Measurements from ENCODE around the gene MIA.
"Not testable (repeated sequence)": the region's sequence is repeated elsewhere in the genome, so short reads cannot be mapped to it uniquely, and the experiment has no call there.

MIA gene

DNA sequence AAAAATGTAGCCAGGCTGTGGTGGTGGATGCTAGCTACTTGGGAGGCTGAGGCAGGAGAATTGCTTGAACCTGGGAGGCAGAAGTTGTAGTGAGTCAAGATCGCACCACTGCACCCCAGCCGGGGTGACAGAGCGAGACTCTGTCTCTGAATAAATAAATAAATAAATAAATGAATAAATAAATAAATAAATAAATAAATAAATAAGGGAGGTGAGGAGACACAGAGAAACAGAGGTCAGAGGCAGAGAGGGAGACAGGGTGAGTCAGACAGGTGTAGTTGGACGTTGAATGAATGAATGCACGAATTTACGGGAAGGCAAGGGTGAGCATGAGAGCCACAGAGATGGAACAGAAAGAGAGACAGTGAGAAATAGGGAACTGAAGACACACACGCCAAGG lies 5.8 kb downstream of the MIA start:
- DNase-seq: no peak

- DNase-seq: no peak
These were observed 8.4 kb downstream of the MIA start for GRCh38 chr19:40783711-40784110.

- DNase-seq: not testable (repeated sequence)
These were observed 8.8 kb downstream of the MIA start for GRCh38 chr19:40784146-40784545.

- no peak for DNase-seq
These were observed 10.2 kb downstream of the MIA start for GRCh38 chr19:40785526-40785925.

GRCh38 chr19:40786060-40787037 lies 11.0 kb downstream of the MIA start:
- no peak for DNase-seq

GRCh38 chr19:40791349-40791748 lies 16.0 kb downstream of the MIA start:
- no peak for DNase-seq

DNA sequence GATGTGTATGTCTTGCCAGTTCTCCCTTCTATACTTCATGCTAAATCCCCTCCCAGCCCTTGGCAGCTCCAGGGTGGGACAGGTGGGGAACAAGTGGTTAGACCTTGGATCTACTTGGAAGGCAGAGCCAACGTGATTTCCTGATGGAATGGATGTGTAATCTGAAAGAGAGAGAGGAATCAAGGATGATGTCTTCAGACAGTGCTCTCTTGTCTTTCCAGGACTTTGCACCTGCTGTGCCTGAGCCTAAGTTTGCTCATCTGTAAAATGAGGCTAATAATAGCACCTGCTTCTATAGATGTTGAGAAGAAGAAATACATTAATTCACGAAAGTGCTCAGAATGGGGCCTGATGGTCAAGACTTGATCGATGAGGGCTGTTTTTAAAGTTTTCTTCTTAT lies 16.7 kb downstream of the MIA start:
- DNase-seq: no peak

DNA sequence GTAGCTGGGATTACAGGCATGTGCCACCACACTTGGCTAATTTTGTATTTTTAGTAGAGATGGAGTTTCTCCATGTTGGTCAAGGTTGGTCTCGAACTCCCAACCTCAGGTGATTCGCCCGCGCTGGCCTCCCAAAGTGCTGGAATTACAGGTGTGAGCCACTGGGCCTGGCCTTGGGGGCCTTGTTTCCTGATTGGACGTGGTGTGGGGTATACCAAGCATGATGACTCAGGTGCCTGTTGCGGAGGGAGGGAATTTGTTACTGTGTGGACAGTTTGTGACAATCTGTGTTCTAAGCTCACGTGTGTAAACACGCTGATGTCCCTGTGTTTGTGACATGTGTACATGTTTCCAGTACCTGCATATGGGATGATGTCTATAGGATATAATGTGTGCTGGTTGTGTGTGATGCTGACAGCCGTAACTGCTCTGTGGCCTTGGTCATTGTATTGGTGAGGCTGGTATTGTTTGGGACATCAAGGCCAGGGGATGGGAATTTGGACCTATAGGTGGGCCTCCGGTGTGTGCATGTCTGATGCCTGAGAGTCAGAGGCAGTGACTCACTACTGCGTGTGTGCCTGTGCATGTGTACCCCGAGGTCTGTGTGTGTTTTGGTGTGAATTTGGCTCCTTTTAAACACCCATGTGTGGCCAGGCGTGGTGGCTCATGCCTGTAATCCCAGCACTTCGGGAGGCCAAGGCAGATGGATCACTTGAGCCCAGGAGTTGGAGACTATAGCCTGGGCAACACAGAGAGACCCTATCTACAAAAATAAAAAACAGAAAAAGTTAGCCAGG lies 22.0 kb downstream of the MIA start:
- no peak for DNase-seq

DNA sequence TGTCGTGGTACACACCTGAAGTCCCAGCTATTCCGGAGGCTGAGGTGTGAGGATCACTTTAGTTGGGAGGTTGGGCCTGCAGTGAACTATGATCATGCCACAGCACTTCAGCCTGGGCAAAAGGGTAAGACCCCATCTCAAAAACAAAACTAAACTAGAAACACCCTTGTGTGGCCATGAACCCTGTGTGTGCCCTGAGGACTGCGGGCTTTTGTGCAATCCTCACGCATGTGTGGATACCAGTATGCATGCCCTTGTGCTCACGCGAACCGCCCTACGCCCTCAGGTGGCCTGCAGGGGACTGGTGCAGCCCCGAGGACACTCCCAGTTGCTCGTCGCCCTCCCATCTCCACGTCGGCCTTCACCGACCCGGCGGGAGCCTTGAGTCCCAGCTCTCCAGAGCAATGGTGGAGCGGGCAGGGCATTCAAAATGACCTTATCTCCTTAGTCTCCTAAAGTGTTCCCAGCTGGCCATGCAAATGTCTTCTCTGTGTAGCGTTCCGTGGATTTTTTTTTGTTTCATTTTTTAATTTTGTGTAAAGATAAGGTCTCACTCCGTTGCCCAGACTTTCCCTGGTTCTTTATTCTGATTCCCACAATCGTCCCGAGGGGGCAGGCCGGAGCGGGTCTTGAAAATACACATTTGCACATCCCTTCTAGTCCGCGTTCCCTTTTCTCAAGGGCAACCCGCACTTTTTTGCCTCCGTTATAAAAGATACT lies 22.8 kb downstream of the MIA start:
- DNase-seq: no peak

DNA sequence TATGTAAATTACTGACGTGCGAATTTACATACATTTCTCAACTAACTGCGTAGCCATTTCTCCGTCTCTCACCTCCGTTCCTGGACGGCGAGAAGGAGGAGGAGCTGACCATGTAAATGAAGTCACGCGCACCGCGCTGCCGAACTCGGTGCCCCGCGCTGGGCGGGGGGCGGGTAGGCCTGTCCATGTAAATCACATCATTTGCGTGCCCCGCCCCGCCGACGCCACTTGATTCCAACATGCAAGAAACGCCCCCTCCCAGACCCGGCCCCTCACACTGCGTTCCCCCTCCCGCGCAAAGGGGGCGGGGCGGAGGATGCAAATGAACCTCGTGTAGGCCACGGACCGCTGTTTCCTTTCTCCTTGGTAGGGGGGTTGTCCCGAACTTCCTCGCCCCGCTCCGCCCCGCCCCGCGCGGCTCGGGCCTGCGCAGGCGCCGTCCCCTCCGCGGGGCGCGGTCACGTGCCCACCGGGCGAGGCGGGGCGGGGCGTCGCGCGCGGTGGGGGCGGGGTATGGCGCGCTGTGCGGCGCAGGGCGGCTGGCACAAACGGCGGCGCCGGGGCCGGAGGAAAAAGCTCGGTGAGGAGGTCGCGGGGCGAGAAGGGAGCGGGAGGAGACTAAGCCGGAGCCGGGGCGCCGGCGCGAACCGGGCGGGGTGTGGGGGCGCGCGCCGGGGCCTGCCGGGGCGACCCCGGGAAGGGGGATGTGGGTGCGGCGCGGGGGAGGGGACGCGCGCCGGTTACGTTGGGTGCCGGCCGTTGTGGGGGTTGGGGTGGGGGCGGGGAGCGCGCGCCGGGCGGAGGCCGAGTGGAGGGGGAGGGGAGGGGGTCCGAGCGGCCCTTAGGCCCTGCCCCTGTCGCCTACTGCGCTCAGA lies 23.6 kb downstream of the MIA start, which contains the start of gene EGLN2:
TSS of gene EGLN2 (plus strand) at position 509 of the 875 bp plus-strand sequence. CDS start 1,382 bp downstream, outside the sequence.
- peak; percentile 99 for DNase-seq

GRCh38 chr19:40799558-40800338 lies 24.4 kb downstream of the MIA start:
- peak; percentile 18 for DNase-seq

DNA sequence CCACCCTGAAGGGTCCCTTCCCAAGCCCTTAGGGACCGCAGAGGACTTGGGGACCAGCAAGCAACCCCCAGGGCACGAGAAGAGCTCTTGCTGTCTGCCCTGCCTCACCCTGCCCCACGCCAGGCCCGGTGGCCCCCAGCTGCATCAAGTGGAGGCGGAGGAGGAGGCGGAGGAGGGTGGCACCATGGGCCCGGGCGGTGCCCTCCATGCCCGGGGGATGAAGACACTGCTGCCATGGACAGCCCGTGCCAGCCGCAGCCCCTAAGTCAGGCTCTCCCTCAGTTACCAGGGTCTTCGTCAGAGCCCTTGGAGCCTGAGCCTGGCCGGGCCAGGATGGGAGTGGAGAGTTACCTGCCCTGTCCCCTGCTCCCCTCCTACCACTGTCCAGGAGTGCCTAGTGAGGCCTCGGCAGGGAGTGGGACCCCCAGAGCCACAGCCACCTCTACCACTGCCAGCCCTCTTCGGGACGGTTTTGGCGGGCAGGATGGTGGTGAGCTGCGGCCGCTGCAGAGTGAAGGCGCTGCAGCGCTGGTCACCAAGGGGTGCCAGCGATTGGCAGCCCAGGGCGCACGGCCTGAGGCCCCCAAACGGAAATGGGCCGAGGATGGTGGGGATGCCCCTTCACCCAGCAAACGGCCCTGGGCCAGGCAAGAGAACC lies 25.1 kb downstream of the MIA start:
- DNase-seq: no peak

DNA sequence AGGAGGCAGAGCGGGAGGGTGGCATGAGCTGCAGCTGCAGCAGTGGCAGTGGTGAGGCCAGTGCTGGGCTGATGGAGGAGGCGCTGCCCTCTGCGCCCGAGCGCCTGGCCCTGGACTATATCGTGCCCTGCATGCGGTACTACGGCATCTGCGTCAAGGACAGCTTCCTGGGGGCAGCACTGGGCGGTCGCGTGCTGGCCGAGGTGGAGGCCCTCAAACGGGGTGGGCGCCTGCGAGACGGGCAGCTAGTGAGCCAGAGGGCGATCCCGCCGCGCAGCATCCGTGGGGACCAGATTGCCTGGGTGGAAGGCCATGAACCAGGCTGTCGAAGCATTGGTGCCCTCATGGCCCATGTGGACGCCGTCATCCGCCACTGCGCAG lies 25.7 kb downstream of the MIA start:
- DNase-seq: no peak

DNA sequence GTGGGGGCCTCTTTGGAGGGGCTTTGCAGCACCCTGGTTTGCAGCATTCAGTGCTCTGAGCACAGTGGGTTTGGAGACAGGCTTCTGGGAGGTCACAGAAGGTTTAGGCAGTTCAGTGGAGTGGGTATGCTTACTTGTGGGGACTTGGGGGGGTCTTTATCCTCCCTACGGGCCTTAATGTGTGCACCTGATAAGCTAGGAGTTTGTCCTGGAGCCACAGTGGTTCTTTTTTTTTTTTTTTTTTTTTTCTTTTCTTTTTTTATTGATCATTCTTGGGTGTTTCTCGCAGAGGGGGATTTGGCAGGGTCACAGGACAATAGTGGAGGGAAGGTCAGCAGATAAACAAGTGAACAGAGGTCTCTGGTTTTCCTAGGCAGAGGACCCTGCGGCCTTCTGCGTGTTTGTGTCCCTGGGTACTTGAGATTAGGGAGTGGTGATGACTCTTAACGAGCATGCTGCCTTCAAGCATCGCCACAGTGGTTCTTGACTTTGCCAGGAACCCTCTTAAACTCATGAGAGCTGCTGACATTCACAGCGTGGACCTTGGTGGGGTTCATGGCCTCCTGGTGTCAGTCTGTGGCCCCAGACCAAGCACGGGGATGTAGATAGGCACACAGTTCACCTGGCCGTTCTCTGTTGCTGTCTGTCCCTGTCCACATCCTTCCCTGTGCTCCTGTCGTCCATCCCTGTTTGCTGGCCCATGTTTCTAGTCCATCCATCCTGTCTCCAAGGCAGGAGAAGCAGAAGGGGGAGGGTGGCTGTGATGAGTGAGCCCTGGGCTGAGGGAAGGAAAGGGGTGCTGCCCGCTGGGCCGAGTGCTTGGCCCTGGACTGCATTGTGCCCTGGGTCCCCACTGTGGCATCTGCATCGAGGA lies 26.3 kb downstream of the MIA start:
- no peak for DNase-seq

GRCh38 chr19:40802300-40803169 lies 27.2 kb downstream of the MIA start:
- DNase-seq: no peak

DNA sequence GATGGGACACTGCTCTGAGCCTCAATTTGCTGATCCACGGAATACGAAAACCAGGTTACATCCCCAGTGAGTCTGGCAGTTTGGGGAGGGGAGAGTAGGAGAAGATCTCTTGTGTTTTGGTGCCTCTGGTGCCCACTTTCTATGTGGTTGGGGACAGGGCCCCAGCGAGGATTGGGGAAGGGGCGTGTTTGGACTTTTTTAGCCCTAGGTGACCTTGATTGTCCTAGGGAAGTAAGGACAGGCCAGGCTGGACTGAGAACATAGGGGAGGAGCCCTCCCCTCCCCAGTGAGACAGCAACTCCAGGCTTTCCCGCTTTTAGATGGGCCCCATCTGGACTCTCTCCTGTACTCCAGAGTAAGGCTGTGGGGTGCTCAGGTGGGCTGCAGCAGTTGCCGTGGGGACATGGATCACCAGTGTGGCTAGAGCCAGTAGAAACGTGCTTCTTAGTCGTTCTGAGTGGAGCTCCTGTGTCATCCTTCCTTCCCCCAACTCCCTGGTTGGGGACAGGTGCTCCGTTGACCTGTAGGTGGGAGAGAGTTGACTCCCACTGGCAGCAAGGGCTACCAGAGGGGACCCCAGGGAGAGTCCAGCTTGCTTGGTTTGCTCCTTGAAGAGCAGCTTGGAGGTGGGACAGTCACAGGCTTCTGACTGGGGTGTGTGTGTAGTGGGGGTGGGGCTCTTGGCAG lies 28.0 kb downstream of the MIA start:
- no peak for DNase-seq

- DNase-seq: no peak
These were observed 28.8 kb downstream of the MIA start for GRCh38 chr19:40803857-40804782.
